ENCODE data around the gene SMIM20. TPM values are rescaled to one million over a fixed set of nuclear protein-coding genes. Genes with fewer than 3 reads are reported as not detected.
A peak's percentile ranks its signal among the peaks of the same experiment; 100 is the strongest.
"Not testable (repeated sequence)": the region's sequence is repeated elsewhere in the genome, so short reads cannot be mapped to it uniquely, and the experiment has no call there.

Gene SMIM20
- total RNA-seq (2014; rRNA removed; shearing (Covaris generic)): 32.5 and 43.7 TPM in 2 replicates

- DNase-seq (ENCODE audit: low read depth): peak; percentile 88
Measured at GRCh38 chr4:25913851-25914669, at the start of gene SMIM20. Gene SMIM20 (plus strand): TSS chr4:25914220. CDS start chr4:25914314, 94 bp downstream.

- peak; percentile 79 for DNase-seq (ENCODE audit: low read depth)
Measured at GRCh38 chr4:25865586-25865985, 48.4 kb upstream of the SMIM20 start.

GRCh38 chr4:25866401-25866800 is 47.6 kb upstream of the SMIM20 start:
- not testable (repeated sequence) for DNase-seq (ENCODE audit: low read depth)

DNA sequence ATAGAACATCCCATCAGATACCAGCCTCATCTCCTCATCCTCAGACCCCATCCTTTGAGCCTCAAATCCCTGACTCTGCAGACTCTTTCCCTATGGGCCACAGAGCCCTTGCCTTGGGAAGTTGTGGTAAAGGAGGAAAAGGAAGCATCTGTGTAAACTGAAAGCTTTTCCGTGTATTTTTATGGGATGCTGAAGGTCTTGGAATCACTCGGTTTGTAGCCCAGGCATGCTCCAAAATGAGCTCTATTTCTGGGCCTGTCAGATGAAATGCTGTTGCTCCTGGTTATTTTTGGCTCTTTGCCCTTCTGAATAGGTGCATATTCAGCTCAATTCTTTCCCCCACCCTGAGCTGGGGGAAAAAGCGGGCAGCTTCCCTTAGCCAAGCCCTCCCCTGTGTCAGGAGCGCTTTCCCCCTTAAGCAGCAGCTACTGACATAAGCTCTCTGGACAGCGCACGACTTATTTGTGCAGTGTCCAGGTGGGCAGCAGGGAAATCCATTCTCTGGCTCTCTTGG is 46.2 kb upstream of the SMIM20 start:
- no peak for DNase-seq (ENCODE audit: low read depth)

- DNase-seq (ENCODE audit: low read depth): no peak
Measured at GRCh38 chr4:25870081-25870480, 43.9 kb upstream of the SMIM20 start.

DNA sequence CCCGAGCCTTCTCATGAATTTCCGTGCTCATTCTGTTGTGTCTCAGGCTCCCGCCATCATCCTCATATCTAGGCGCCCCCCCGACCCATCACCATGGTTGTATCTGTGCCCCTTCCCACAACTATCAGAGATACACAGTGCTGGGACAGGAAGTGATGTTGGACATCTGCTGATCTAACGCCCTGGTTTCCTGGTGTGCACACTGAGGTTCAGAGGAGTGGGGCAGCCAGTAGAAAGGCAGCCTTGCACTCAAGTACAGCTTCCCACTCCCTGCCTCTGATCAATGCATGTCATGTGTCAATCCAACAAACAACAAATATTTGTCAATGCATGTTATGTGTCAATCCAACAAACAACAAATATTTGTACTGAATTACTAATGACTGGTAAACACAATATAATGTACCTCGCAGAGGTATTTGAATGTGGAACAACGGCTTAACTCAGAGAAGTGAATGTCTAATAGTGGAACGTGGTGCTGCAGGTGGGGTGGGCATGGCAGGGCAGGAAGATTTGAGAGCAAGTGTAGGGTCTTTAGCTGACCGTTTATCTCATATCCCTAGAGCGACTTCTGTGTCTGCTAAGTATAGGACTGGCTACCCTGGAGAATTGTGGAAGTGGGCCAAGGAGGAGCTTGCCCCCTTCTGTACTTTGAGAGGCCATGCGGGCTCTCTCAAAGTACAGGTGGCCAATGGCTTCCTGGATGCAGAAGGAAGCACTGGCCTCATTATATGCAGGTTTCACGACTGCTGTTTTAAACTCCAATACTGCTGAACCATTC is 41.0 kb upstream of the SMIM20 start:
- DNase-seq (ENCODE audit: low read depth): no peak

DNA sequence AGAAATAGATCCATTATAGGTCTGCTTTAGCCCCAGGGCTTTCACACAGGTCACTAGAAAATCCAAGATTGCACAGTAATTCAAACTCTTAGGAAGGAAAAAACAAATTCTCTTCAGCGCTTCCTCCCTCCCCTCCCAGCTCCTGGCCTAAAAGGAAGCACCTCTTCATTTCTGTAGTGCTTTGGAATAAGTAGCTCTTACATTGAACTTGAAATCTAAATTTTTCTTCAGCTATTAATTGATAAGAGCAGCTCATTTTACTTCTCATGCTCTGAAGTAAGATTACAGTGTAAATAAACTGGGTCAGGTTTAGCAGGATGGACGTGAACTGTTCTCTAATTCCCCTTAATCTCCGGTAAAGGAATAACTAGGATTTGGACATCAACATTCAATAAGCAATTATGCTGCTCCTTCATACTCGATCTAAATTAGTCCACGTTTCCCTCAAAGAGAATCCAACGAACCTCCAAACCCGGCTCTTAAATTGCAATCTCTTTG is 40.3 kb upstream of the SMIM20 start:
- no peak for DNase-seq (ENCODE audit: low read depth)

GRCh38 chr4:25874655-25875054 is 39.4 kb upstream of the SMIM20 start:
- no peak for DNase-seq (ENCODE audit: low read depth)

DNA sequence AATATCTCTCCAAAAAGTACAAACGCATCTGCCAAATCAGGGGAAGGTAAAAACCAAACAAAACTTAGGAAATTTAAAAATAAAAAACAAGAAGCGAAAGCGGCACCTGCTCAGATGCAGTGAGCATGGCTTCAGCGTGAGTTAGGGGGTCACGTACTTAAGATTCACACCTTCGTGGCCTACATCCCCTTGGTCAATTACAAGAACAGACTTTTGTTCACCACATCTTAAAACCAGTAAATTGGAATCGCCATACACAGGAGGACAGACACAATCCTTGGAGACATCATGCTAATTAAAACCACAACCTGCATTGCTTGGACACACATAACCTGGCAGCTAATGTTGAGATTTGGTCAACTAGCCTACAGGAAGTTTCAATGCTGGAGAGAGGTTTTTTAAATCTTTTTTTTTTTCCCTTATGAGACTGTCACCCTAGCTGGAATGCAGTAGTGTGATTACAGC is 38.7 kb upstream of the SMIM20 start:
- no peak for DNase-seq (ENCODE audit: low read depth)

- DNase-seq (ENCODE audit: low read depth): no peak
Measured at GRCh38 chr4:25878676-25879075, 35.3 kb upstream of the SMIM20 start.

DNA sequence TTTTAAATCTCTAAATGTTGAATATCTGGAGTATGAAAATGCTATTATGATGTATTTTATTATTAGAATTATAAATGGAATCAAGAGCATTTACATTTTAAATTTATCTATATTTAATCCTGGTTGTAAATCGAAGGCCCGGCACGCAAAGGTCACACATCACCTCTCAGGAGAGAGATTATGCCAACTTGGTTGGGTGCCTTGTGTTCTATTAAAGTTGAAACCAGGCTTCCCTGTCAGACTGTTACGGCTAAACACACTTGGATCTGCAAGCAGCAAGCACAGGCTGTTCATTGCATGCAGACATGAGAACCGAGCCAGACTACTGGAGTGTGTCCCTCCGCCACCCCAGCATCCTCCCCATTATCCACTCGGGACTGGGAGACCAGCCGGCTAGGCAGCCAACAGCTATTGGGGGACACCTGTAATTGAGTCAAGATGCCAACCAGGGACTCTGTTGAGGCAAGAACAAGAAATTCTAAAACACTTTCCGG is 34.9 kb upstream of the SMIM20 start:
- no peak for DNase-seq (ENCODE audit: low read depth)

DNA sequence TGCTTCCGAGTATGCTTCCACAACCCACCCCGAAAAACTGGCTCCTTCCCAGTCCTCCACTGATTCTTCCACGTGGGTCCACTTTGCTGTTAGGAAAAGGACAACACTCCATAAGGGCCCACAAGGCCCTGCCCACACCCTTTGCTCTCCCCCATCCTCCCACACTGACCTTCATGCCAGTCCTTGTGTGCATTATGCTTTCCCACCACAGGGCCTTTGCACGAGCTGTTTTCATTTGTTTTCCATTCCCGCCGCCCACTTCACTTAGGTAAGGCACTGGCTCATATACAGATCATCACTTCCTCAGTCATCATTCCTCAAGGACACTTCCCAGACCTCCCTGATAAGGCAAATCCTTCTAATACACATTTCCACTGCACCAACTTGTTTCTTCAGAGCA is 34.4 kb upstream of the SMIM20 start:
- no peak for DNase-seq (ENCODE audit: low read depth)

DNA sequence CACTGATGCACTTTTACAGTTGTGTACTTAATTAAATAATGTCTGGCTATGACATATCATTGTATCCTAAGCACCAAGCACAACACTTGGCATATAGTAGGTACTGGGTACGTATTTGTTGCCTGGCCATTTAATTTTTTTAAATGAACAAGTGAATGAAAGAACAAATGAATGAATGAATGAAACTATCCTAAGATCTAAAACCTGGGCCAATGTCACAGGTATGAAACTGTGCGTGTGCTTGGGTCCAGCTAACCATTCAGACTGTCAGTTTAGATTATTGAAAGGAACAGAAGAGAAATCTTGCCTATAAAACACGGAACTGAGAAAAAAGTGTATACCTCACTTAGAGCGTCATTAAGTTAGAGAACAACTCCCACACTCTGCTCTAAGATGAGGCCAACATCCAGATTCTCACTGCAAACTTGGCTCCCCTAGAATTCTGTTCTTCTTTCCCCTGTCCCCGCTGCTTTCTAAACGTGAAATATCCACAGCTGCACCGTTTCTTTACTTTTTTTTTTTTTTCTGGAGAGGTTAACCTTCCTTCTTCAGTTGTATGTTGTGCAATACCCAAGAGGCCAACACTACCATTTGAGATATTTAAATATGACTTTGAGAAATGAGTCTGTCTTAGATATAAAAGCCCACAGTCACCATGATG is 33.9 kb upstream of the SMIM20 start:
- DNase-seq (ENCODE audit: low read depth): no peak

DNA sequence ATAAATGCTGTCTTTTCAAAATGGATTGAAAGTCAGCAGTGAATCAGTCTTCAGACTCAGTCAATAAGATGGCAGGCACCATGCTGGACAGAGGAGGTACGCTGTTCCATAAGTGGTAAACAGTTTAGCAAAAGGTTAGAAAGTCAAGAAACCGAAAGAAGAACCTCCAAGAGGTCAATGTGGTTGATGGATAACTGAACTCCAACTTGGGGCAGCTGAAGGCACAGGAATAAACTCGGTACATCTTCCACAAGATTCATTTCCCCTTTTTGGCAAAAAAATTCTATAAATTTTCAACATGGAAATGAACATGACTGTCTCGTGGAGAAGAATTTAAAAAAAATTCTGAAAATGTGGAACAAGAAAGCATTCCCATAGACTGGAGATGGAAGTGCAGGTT is 32.8 kb upstream of the SMIM20 start:
- no peak for DNase-seq (ENCODE audit: low read depth)

GRCh38 chr4:25882226-25882625 is 31.8 kb upstream of the SMIM20 start:
- no peak for DNase-seq (ENCODE audit: low read depth)

GRCh38 chr4:25883565-25883964 is 30.5 kb upstream of the SMIM20 start:
- no peak for DNase-seq (ENCODE audit: low read depth)

GRCh38 chr4:25884031-25884782 is 29.8 kb upstream of the SMIM20 start:
- peak; percentile 72 for DNase-seq (ENCODE audit: low read depth)

GRCh38 chr4:25888781-25889180 is 25.2 kb upstream of the SMIM20 start:
- no peak for DNase-seq (ENCODE audit: low read depth)

GRCh38 chr4:25889589-25890503 is 24.2 kb upstream of the SMIM20 start:
- no peak for DNase-seq (ENCODE audit: low read depth)

All from Daoy (cell line).